Activated CD4-positive, alpha-beta T cell treated with anti-CD3 and anti-CD28 coated beads for 36 hours (primary cell): Measurements from ENCODE around the gene MRFAP1. TPM values are rescaled to one million over a fixed set of nuclear protein-coding genes. Genes with fewer than 3 reads are reported as not detected.
A peak's percentile ranks its signal among the peaks of the same experiment; 100 is the strongest.

Experiments
- ATAC-seq: fragments of 200-7000 bp; cut with Tn5 transposase; one replicate; pipeline ENCODE4 v1.10.0; 2021; ENCODE audit warnings: mild to moderate bottlenecking, moderate library complexity
- CTCF ChIA-PET: fragments of 350-600 bp; sonication (Branson Sonifier 250); formaldehyde crosslinking; loops from one replicate; lab custom pipeline; 2021; ENCODE audit warnings: antibody characterized with exemption; lab: Charles Lee
- POLR2A ChIA-PET: fragments of 350-600 bp; sonication (Branson Sonifier 250); formaldehyde crosslinking; loops from one replicate; lab custom pipeline; 2021; ENCODE audit warnings: antibody characterized with exemption, inconsistent platforms; lab: Charles Lee
- DNase-seq: peaks from one replicate; pipeline ENCODE4 v3.0.0-alpha.2; 2020
- H3K27ac Mint-ChIP-seq: one replicate; pipeline ENCODE4 v1.8.0; 2021; ENCODE audit warnings: mixed read lengths
- H3K27me3 Mint-ChIP-seq: one replicate; pipeline ENCODE4 v1.8.0; 2021; ENCODE audit warnings: mixed read lengths
- H3K36me3 Mint-ChIP-seq: one replicate; pipeline ENCODE4 v1.8.0; 2021; ENCODE audit warnings: low read depth, mixed read lengths
- H3K4me1 Mint-ChIP-seq: one replicate; pipeline ENCODE4 v1.8.0; 2021; ENCODE audit warnings: mixed read lengths
- H3K4me3 Mint-ChIP-seq: one replicate; pipeline ENCODE4 v1.8.0; 2021; ENCODE audit warnings: mild to moderate bottlenecking, moderate library complexity, mixed read lengths
- H3K9me3 Mint-ChIP-seq: one replicate; pipeline ENCODE4 v1.8.0; 2021; ENCODE audit warnings: low read depth, mixed read lengths
- intact Hi-C, 2 experiments: fragments of 100-400 bp; cut with DNase I in 1 of 2; cut with micrococcal nuclease in 1 of 2; formaldehyde crosslinking; loops; one replicate each; pipeline versions ENCODE4 v1.14.2 to v1.15.1; 2022 to 2024; cut with DNase I, micrococcal nuclease
- total RNA-seq, 2 experiments: library from RNA; stranded (reverse); gene quantifications; one replicate each; pipeline ENCODE4 v1.2.3, GENCODE V29; 2021

Gene MRFAP1
- total RNA-seq, result 100 to 1,000 TPM in 1 of 2 experiments, 10 to 100 TPM in 1; 66.8 to 122 TPM

DNA sequence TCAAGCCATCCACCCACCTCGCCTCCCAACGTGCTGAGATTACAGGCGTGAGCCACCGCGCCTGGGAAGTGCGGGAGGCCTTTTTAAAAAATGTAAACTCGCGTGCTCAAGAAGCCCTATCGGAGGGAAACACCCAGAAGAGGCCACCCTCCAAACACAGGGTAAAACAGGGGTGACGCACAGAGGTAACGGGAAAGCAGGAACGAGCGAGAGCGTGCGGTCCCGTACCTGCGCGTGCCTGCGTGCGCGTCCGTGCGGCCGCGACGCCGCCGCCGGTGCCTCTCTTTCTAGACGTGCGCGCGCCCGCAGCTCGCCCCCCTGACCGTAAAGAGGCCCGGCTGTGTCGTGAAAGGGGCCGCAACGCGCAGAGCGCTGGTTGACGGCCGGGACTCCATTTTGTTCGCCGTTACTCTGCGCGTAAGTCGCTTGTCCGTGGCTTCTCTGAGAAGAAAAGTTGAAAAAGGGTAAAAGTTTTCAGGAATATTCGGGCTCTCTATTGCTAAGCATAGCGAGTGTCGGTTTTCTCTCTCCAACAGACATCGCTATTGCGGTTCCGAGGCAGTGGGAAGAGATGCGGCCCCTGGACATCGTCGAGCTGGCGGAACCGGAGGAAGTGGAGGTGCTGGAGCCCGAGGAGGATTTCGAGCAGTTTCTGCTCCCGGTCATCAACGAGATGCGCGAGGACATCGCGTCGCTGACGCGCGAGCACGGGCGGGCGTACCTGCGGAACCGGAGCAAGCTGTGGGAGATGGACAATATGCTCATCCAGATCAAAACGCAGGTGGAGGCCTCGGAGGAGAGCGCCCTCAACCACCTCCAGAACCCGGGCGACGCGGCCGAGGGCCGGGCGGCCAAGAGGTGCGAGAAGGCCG lies at the start of gene MRFAP1:
MRFAP1 (plus strand) TSS at position 394 of the 872 bp plus-strand sequence; CDS start at position 572, 178 bp downstream.
- H3K36me3 Mint-ChIP-seq, result peaks cover 30% of the 10 kb centered on the region
- H3K4me1 Mint-ChIP-seq, result peaks cover 27% of the 10 kb centered on the region
- peak; percentile 86 for ATAC-seq
- POLR2A ChIA-PET, result interaction anchor here (0.7 to 2.7 kb wide), 5 partner anchors 33 to 143 kb away, joined by 3 to 27 read pairs (median 5); partner anchors contain the start of genes BLOC1S4 and MRFAP1L1
- H3K27ac Mint-ChIP-seq, result peak within 1 kb of the TSS; percentile 100
- intact Hi-C loops, result loop anchor here (1.0 to 2.0 kb wide), 10 partner anchors 33 to 428 kb away; partner anchors contain the start of genes BLOC1S4 (in 2 of the 2), GRPEL1 (in 2 of the 2), MRFAP1L1 (in 2 of the 2) and KIAA0232 (in 1 of the 2)
- H3K9me3 Mint-ChIP-seq, result no peaks in the 10 kb centered on the region
- CTCF ChIA-PET, result interaction anchor here (0.6 to 2.5 kb wide), 5 partner anchors 33 to 233 kb away, joined by 3 to 7 read pairs (median 6); a partner anchor contains a TSS
- no peaks in the 10 kb centered on the region for H3K27me3 Mint-ChIP-seq
- peak; percentile 97 for DNase-seq
- peak within 1 kb of the TSS; percentile 96 for H3K4me3 Mint-ChIP-seq

- no peak for DNase-seq
These were observed 49.2 kb upstream of the MRFAP1 start for GRCh38 chr4:6591313-6591712.

GRCh38 chr4:6591781-6592180 lies 48.7 kb upstream of the MRFAP1 start:
- ATAC-seq, result no peak
- Mint-ChIP-seq H3K9me3 (no peaks in the 10 kb centered on the region), H3K36me3 (peaks cover 3% of the 10 kb centered on the region), H3K4me1 (no peaks in the 10 kb centered on the region), H3K4me3 (no peak overlapping the region), H3K27ac (no peak overlapping the region), H3K27me3 (no peaks in the 10 kb centered on the region)
- POLR2A ChIA-PET, result interaction anchor here (1.0 kb wide), 1 partner anchor 18 kb away, joined by 6 read pairs; no protein-coding TSS in a partner anchor
- no peak for DNase-seq
- CTCF ChIA-PET, result no interaction called here
- intact Hi-C loops, result no loop called here

More at GRCh38 chr4:6591313-6591712, 49.2 kb upstream of the MRFAP1 start:
- no peak overlapping the region for H3K27ac Mint-ChIP-seq
- H3K27me3 Mint-ChIP-seq, result no peaks in the 10 kb centered on the region
- H3K9me3 Mint-ChIP-seq, result no peaks in the 10 kb centered on the region
- H3K36me3 Mint-ChIP-seq, result peaks cover 3% of the 10 kb centered on the region
- POLR2A ChIA-PET, result interaction anchor here (1.0 kb wide), 1 partner anchor 17 kb away, joined by 6 read pairs; no protein-coding TSS in a partner anchor
- H3K4me1 Mint-ChIP-seq, result no peaks in the 10 kb centered on the region
- CTCF ChIA-PET, result no interaction called here
- intact Hi-C loops, result no loop called here
- no peak overlapping the region for H3K4me3 Mint-ChIP-seq
- ATAC-seq, result no peak

DNA sequence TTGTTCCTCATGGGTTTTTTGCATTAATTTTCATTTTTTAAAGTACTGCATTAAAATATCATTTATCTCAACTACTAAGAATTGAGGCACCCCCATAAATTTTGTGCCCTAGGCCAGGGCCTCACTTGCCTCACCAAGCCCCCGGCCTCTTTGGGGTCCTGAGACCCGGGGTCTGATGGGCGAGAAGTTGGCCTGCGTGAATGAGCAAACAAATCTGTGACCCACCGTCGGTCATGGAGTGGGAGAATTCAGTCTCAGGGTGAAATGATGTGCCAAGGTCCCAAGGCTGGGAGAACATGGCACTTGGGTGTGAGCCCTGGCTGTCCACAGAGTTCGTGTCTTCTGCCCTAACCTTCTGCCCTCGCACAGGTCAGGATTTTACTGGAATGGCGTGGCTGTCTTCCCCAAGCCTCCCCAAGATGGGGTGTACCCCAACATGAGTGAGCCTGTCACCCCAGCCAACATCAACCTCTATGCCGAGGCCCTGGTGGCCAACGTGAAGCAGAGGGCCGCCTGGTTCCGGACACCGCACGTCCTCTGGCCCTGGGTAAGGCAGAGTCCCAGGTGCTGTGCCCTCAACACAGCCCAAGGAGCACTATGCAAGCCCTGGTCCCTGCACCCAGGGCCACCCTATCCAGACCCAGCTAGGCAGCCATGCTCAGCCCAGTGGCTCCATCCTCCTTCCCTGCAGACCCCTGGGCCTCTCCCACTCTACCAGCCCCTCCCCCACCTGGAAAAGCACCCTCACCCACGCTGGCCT lies 47.5 kb upstream of the MRFAP1 start:
- ChIA-PET CTCF (no interaction called here), POLR2A (no interaction called here)
- H3K4me3 Mint-ChIP-seq, result no peak overlapping the region
- no peak for DNase-seq
- no peaks in the 10 kb centered on the region for H3K4me1 Mint-ChIP-seq
- no peaks in the 10 kb centered on the region for H3K27me3 Mint-ChIP-seq
- H3K9me3 Mint-ChIP-seq, result no peaks in the 10 kb centered on the region
- ATAC-seq, result no peak
- intact Hi-C loops, result no loop called here
- H3K36me3 Mint-ChIP-seq, result peaks cover 3% of the 10 kb centered on the region
- H3K27ac Mint-ChIP-seq, result no peak overlapping the region

GRCh38 chr4:6594341-6594740 lies 46.1 kb upstream of the MRFAP1 start:
- no peak for DNase-seq
- ChIA-PET POLR2A (no interaction called here), CTCF (interaction anchor here (0.5 kb wide), 1 partner anchor 270 kb away, joined by 3 read pairs; no protein-coding TSS in a partner anchor)
- Mint-ChIP-seq H3K36me3 (peaks cover 3% of the 10 kb centered on the region), H3K27ac (no peak overlapping the region), H3K4me1 (no peaks in the 10 kb centered on the region), H3K27me3 (no peaks in the 10 kb centered on the region), H3K9me3 (no peaks in the 10 kb centered on the region), H3K4me3 (no peak overlapping the region)
- ATAC-seq, result no peak
- intact Hi-C loops, result no loop called here

DNA sequence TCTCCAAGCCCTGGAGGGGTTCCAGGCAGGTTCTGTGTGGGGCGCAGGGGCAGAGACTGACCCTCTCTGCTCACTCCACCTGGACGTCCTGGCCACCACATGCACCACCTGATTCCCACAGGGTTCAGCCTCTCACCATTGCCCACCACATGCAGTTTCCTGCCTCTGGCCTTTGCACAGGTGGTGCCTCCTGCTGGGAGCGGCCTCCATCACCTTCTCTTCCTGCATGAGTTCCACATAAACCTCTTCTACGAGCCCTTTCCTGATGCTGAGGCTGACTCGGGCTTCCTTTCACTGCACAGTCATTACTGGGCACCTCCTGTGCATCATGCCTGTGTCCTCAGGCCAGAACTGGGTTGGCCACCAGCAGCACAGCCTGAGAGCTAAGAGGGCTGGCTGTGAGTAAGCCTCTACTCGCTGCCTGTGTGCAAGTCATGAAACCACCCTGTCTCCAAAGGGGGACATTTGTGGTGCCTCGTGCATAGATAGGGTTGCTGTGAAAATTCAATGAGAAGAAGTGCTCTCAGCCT lies 45.6 kb upstream of the MRFAP1 start:
- Mint-ChIP-seq H3K27me3 (no peaks in the 10 kb centered on the region), H3K4me1 (no peaks in the 10 kb centered on the region), H3K27ac (no peak overlapping the region), H3K4me3 (no peak overlapping the region), H3K36me3 (peaks cover 3% of the 10 kb centered on the region), H3K9me3 (no peaks in the 10 kb centered on the region)
- DNase-seq, result no peak
- no peak for ATAC-seq
- POLR2A ChIA-PET, result no interaction called here
- CTCF ChIA-PET, result interaction anchor here (0.6 kb wide), 1 partner anchor 346 kb away, joined by 3 read pairs; no protein-coding TSS in a partner anchor
- intact Hi-C loops, result no loop called here

DNA sequence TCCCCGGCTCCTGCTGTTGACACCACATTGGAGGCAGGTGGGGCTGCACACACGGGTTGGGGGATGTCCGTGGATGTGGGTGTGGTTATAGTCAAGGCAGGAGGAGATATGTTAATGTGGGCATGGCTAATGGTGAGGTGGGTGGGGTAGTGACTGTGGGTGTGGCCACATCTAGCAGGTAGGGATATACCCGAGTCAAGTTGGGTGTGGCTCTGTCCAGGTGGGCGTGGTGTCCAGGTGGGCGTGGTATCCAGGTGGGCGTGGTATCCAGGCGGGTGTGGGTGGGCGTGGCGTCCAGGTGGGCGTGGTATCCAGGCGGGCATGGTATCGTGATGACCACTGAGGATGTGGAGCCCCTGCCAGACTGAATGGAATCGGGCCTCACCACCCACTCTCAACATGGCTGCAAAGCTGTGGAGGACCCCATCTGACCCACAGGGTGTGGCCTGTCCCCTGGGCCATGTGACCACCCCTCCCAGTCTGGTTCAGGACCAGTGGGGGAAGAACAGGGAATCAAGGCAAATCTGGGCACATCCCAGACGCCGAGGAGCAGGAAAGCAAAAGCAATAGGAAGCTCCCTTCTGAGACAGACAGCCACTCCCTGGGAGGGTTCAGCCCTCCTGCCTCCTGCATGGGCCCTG lies 44.5 kb upstream of the MRFAP1 start:
- ATAC-seq (peak; percentile 39), DNase-seq (no peak)
- intact Hi-C loops, result no loop called here
- ChIA-PET CTCF (no interaction called here), POLR2A (no interaction called here)
- no peaks in the 10 kb centered on the region for H3K27me3 Mint-ChIP-seq
- no peak overlapping the region for H3K27ac Mint-ChIP-seq
- H3K4me3 Mint-ChIP-seq, result no peak overlapping the region
- no peaks in the 10 kb centered on the region for H3K4me1 Mint-ChIP-seq
- peaks cover 3% of the 10 kb centered on the region for H3K36me3 Mint-ChIP-seq
- H3K9me3 Mint-ChIP-seq, result no peaks in the 10 kb centered on the region

- ATAC-seq (no peak), DNase-seq (no peak)
- Mint-ChIP-seq H3K27me3 (no peaks in the 10 kb centered on the region), H3K36me3 (peaks cover 6% of the 10 kb centered on the region), H3K9me3 (no peaks in the 10 kb centered on the region), H3K27ac (no peak overlapping the region), H3K4me3 (no peak overlapping the region), H3K4me1 (no peaks in the 10 kb centered on the region)
- intact Hi-C loops, result no loop called here
- ChIA-PET CTCF (interaction anchor here (0.6 to 1.2 kb wide), 3 partner anchors 32 to 310 kb away, joined by 3 to 4 read pairs (median 3); no protein-coding TSS in a partner anchor), POLR2A (no interaction called here)
These were observed 43.5 kb upstream of the MRFAP1 start for GRCh38 chr4:6596948-6597347.

DNA sequence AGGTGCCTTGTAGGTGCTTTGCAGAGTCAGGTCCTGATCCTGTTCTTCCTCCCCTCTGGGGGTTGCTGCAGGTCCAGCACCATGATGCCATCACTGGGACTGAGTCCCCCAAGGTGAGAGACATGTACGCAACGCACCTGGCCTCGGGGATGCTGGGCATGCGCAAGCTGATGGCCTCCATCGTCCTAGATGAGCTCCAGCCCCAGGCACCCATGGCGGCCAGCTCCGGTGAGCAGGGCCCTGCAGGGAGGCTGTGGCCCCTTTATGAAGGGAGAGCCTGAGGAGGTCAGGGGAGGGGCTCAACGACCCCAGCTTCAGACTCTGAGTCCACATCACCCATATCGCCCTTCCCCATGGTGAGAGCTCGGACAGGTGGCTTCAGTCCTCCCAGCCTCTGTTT lies 42.4 kb upstream of the MRFAP1 start:
- DNase-seq (no peak), ATAC-seq (no peak)
- Mint-ChIP-seq H3K27ac (no peak overlapping the region), H3K4me3 (no peak overlapping the region), H3K27me3 (no peaks in the 10 kb centered on the region), H3K4me1 (no peaks in the 10 kb centered on the region), H3K36me3 (peaks cover 15% of the 10 kb centered on the region), H3K9me3 (no peaks in the 10 kb centered on the region)
- ChIA-PET POLR2A (no interaction called here), CTCF (no interaction called here)
- intact Hi-C loops, result no loop called here

GRCh38 chr4:6598641-6599040 lies 41.8 kb upstream of the MRFAP1 start:
- no peaks in the 10 kb centered on the region for H3K9me3 Mint-ChIP-seq
- DNase-seq (no peak), ATAC-seq (no peak)
- no peak overlapping the region for H3K4me3 Mint-ChIP-seq
- POLR2A ChIA-PET, result no interaction called here
- H3K4me1 Mint-ChIP-seq, result no peaks in the 10 kb centered on the region
- H3K27ac Mint-ChIP-seq, result no peak overlapping the region
- no peaks in the 10 kb centered on the region for H3K27me3 Mint-ChIP-seq
- peaks cover 17% of the 10 kb centered on the region for H3K36me3 Mint-ChIP-seq
- CTCF ChIA-PET, result no interaction called here
- intact Hi-C loops, result no loop called here
